ENCODE measurements around the gene FBXL7. TPM values are rescaled to one million over a fixed set of nuclear protein-coding genes. Genes with fewer than 3 reads are reported as not detected.

Gene FBXL7
- total and polyA plus RNA-seq, 4 donors: 0.24 to 1.4 (median 1.2) TPM

GRCh38 chr5:15549961-15550360 lies 50.0 kb downstream of the FBXL7 start (continued):
- TF ChIP-seq FOXA1 (IDR thresholded peaks at IDR 0.05) (no peak), EGR1 (IDR thresholded peaks at IDR 0.05; ENCODE audit: low read depth in 2 of 2) (no peak)

DNA sequence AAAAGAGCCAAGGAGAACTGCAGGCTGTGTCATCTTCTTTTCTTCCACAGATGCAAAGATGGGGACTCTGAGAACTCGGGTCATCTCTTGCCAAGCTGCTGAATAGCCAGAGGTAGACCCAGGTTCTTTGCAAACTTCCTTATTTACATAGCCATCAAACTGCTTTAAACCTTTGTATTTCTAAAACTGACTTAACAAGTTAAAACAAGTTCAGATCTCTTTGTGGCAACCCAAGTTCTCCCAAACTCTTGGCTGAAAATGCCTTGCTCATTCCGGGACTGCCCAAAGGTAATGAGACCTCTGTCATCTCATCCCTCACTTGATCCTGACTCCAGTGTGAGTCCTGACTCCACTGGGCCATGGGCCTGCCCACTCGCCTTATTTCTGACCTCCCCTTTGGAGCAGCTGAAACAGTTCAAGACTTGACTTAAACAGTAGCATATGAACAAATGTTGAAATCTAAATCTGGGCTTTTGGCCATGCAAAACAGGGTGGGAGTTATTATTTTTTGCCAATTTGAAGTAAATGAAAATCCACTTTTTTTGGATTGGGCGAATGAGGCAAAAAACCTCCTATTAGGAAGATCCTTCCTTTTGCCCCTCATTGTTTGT lies 50.6 kb downstream of the FBXL7 start:
- Histone ChIP-seq H3K4me1 (ENCODE audit: control insufficient read depth in 4 of 4, insufficient read depth in 4 of 4, low read length in 3 of 4) (no peaks in the 10 kb centered on the region), H3K27me3 (ENCODE audit: control insufficient read depth in 4 of 4, insufficient read depth in 4 of 4, low read length in 3 of 4) (no peaks in the 10 kb centered on the region), H3K9me3 (ENCODE audit: control insufficient read depth in 4 of 4, low read length in 3 of 4) (no peaks in the 10 kb centered on the region), H3K36me3 (ENCODE audit: control insufficient read depth in 4 of 4, insufficient read depth in 3 of 4, low read depth in 1 of 4, low read length in 3 of 4) (no peaks in the 10 kb centered on the region), H3K9ac (ENCODE audit: low read depth in 1 of 2, low read length in 2 of 2) (no peak overlapping the region), H3K4me3 (ENCODE audit: low read depth in 1 of 3, low read length in 3 of 3) (no peak overlapping the region), H3K27ac (ENCODE audit: low read depth in 1 of 2, low read length in 2 of 2) (no peak overlapping the region)
- 76% methylated on average over 4 of the region's 4 CpGs for whole genome bisulfite sequencing
- no peak for DNase-seq (ENCODE audit: low spot score)
- TF ChIP-seq, protein P1, sequence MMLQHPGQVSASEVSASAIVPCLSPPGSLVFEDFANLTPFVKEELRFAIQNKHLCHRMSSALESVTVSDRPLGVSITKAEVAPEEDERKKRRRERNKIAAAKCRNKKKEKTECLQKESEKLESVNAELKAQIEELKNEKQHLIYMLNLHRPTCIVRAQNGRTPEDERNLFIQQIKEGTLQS (IDR thresholded peaks at IDR 0.05): no peak
- TF ChIP-seq, protein P2, sequence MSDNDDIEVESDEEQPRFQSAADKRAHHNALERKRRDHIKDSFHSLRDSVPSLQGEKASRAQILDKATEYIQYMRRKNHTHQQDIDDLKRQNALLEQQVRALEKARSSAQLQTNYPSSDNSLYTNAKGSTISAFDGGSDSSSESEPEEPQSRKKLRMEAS (IDR thresholded peaks at IDR 0.05): no peak
- TF ChIP-seq, protein P3, sequence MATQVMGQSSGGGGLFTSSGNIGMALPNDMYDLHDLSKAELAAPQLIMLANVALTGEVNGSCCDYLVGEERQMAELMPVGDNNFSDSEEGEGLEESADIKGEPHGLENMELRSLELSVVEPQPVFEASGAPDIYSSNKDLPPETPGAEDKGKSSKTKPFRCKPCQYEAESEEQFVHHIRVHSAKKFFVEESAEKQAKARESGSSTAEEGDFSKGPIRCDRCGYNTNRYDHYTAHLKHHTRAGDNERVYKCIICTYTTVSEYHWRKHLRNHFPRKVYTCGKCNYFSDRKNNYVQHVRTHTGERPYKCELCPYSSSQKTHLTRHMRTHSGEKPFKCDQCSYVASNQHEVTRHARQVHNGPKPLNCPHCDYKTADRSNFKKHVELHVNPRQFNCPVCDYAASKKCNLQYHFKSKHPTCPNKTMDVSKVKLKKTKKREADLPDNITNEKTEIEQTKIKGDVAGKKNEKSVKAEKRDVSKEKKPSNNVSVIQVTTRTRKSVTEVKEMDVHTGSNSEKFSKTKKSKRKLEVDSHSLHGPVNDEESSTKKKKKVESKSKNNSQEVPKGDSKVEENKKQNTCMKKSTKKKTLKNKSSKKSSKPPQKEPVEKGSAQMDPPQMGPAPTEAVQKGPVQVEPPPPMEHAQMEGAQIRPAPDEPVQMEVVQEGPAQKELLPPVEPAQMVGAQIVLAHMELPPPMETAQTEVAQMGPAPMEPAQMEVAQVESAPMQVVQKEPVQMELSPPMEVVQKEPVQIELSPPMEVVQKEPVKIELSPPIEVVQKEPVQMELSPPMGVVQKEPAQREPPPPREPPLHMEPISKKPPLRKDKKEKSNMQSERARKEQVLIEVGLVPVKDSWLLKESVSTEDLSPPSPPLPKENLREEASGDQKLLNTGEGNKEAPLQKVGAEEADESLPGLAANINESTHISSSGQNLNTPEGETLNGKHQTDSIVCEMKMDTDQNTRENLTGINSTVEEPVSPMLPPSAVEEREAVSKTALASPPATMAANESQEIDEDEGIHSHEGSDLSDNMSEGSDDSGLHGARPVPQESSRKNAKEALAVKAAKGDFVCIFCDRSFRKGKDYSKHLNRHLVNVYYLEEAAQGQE (IDR thresholded peaks at IDR 0.05): no peak
- no peak for TF ChIP-seq SP1 (IDR thresholded peaks at IDR 0.05)

GRCh38 chr5:15551113-15551504 lies 51.1 kb downstream of the FBXL7 start:
- H3K27me3 ChIP-seq (ENCODE audit: control insufficient read depth in 4 of 4, insufficient read depth in 4 of 4, low read length in 3 of 4): no peaks in the 10 kb centered on the region
- H3K4me1 ChIP-seq (ENCODE audit: control insufficient read depth in 4 of 4, insufficient read depth in 4 of 4, low read length in 3 of 4): no peaks in the 10 kb centered on the region
- TF ChIP-seq RXRA (IDR thresholded peaks at IDR 0.05): no peak
- no peak for TF ChIP-seq HNF4A (conservative IDR thresholded peaks at IDR 0.05)
- TF ChIP-seq, protein P2 (IDR thresholded peaks at IDR 0.05): no peak
- no peak for TF ChIP-seq TAF1 (conservative IDR thresholded peaks at IDR 0.05)
- TF ChIP-seq ZBTB33 (IDR thresholded peaks at IDR 0.05): no peak
- TF ChIP-seq JUND (IDR thresholded peaks at IDR 0.05): no peak
- TF ChIP-seq FOXA1 (IDR thresholded peaks at IDR 0.05): no peak
- TF ChIP-seq, protein P1 (IDR thresholded peaks at IDR 0.05): no peak
- TF ChIP-seq EGR1 (IDR thresholded peaks at IDR 0.05; ENCODE audit: low read depth in 2 of 2): no peak
- no peak overlapping the region for H3K4me3 ChIP-seq (ENCODE audit: low read depth in 1 of 3, low read length in 3 of 3)
- no peaks in the 10 kb centered on the region for H3K36me3 ChIP-seq (ENCODE audit: control insufficient read depth in 4 of 4, insufficient read depth in 3 of 4, low read depth in 1 of 4, low read length in 3 of 4)
- H3K9ac ChIP-seq (ENCODE audit: low read depth in 1 of 2, low read length in 2 of 2): no peak overlapping the region
- no peak for DNase-seq (ENCODE audit: low spot score)
- H3K9me3 ChIP-seq (ENCODE audit: control insufficient read depth in 4 of 4, low read length in 3 of 4): no peaks in the 10 kb centered on the region
- no peak overlapping the region for H3K27ac ChIP-seq (ENCODE audit: low read depth in 1 of 2, low read length in 2 of 2)
- 77% methylated on average over 4 of the region's 4 CpGs for WGBS

All from liver (tissue), 9 donors.